GM19239 (cell line): ENCODE results near the gene RPL23.

Experiments used
- DNase-seq: peaks from one replicate; pipeline ENCODE4 v3.0.0; 2011; ENCODE audit warnings: low spot score; ENCODE audit not compliant: insufficient read length
- FAIRE-seq: peaks from 2 replicates; lab custom pipeline; 2011; peaks lifted over from hg19 to GRCh38; lab: Jason Lieb, UNC

Gene RPL23

GRCh38 chr17:38885044-38885727, 31.7 kb upstream of the RPL23 start:
- no peak for FAIRE-seq
- no peak for DNase-seq

GRCh38 chr17:38883592-38884526, 30.3 kb upstream of the RPL23 start:
- FAIRE-seq = no peak
- DNase-seq = no peak

- FAIRE-seq (no peak), DNase-seq (no peak)
These were observed 29.3 kb upstream of the RPL23 start for GRCh38 chr17:38882870-38883269.

- DNase-seq (no peak), FAIRE-seq (no peak)
These were observed 28.2 kb upstream of the RPL23 start for GRCh38 chr17:38881600-38882191.

- FAIRE-seq (no peak), DNase-seq (no peak)
These were observed 26.6 kb upstream of the RPL23 start for GRCh38 chr17:38879878-38880665.

GRCh38 chr17:38877130-38877851, 23.8 kb upstream of the RPL23 start:
- no peak for DNase-seq
- FAIRE-seq = no peak

GRCh38 chr17:38875477-38876075, 22.1 kb upstream of the RPL23 start:
- DNase-seq (no peak), FAIRE-seq (no peak)

GRCh38 chr17:38874505-38875400, 21.2 kb upstream of the RPL23 start:
- DNase-seq (no peak), FAIRE-seq (no peak)

GRCh38 chr17:38873640-38874380, 20.3 kb upstream of the RPL23 start:
- no peak for FAIRE-seq

GRCh38 chr17:38872671-38873385, 19.3 kb upstream of the RPL23 start:
- DNase-seq (no peak), FAIRE-seq (no peak)

More at GRCh38 chr17:38873640-38874380, 20.3 kb upstream of the RPL23 start:
- no peak for DNase-seq

GRCh38 chr17:38872027-38872511, 18.5 kb upstream of the RPL23 start:
- peak; percentile 49 for FAIRE-seq
- DNase-seq = no peak

- FAIRE-seq (peak; percentile 94), DNase-seq (peak; percentile 55)
These were observed 17.9 kb upstream of the RPL23 start for GRCh38 chr17:38871247-38872015.

GRCh38 chr17:38870259-38871165, 17.0 kb upstream of the RPL23 start:
- DNase-seq (peak; percentile 69), FAIRE-seq (peak; percentile 79)

GRCh38 chr17:38869526-38870258, 16.2 kb upstream of the RPL23 start, which contains the start of gene LASP1:
LASP1 (plus strand) TSS chr17:38870058; CDS start chr17:38870190, 132 bp downstream.
- FAIRE-seq = no peak
- DNase-seq = peak; percentile 72
